HEK293 (cell line): ENCODE data around the gene ZNF541.

ENCODE experiments used
- CTCF ChIA-PET: fragments of 350-600 bp; formaldehyde crosslinking; extraction: SDS; loops from one replicate; lab custom pipeline; 2021; ENCODE audit warnings: antibody characterized with exemption; lab: Yijun Ruan, JAX
- POLR2A ChIA-PET: fragments of 300-600 bp; formaldehyde crosslinking; extraction: SDS; loops from one replicate; lab custom pipeline; 2020; ENCODE audit warnings: antibody characterized with exemption, inconsistent platforms; lab: Yijun Ruan, JAX
- H3K27ac ChIP-seq: fragments of 200-500 bp; sonication (Bioruptor generic); 2 replicates; pipeline ENCODE4 v1.5.1; 2014; ENCODE audit warnings: low read depth, low read length, control low read depth, inconsistent platforms; ENCODE audit errors: extremely low read depth
- H3K36me3 ChIP-seq, 2 experiments: fragments of 200-500 bp in 1 of 2; sonication (Bioruptor generic) in 1 of 2; 1 replicate in 1 of 2; 2 replicates in 1 of 2; pipeline ENCODE4 v1.5.1; 2014 to 2017; ENCODE audit warnings: inconsistent platforms in 2 of 2, low read length in 2 of 2; ENCODE audit not compliant: control insufficient read depth in 2 of 2, insufficient read depth in 1 of 2
- H3K4me1 ChIP-seq: fragments of 200-500 bp; sonication (Bioruptor generic); 2 replicates; pipeline ENCODE4 v1.5.1; 2014; ENCODE audit warnings: mild to moderate bottlenecking, low read length, inconsistent platforms; ENCODE audit not compliant: control insufficient read depth, insufficient read depth
- H3K4me3 ChIP-seq: 2 replicates; pipeline ENCODE4 v1.5.1; 2011; ENCODE audit warnings: low read depth, mild to moderate bottlenecking, control low read depth, low read length, moderate library complexity
- H3K9me3 ChIP-seq: fragments of 200-500 bp; sonication (Bioruptor generic); 2 replicates; pipeline ENCODE4 v1.5.1; 2014; ENCODE audit warnings: low read depth, low read length, inconsistent platforms; ENCODE audit not compliant: control insufficient read depth, insufficient read depth
- BCL6B ChIP-seq: fragments of 450-650 bp; formaldehyde crosslinking; IDR thresholded peaks from 2 replicates; pipeline ENCODE4 v1.5.1; 2017; ENCODE audit warnings: missing biosample characterization, missing genetic modification characterization
- ELK4 ChIP-seq: IDR thresholded peaks from 2 replicates; pipeline ENCODE4 v1.6.1; 2011; ENCODE audit warnings: mild to moderate bottlenecking, low read depth, low read length, borderline replicate concordance
- INSM2 ChIP-seq: fragments of 450-650 bp; formaldehyde crosslinking; IDR thresholded peaks from 2 replicates; pipeline ENCODE4 v1.5.1; 2016; ENCODE audit warnings: missing biosample characterization, missing genetic modification characterization
- KLF10 ChIP-seq: fragments of 450-650 bp; IDR thresholded peaks from 2 replicates; pipeline ENCODE4 v1.5.1; 2018; ENCODE audit warnings: missing biosample characterization, mild to moderate bottlenecking, missing genetic modification characterization
- KLF7 ChIP-seq: fragments of 450-650 bp; formaldehyde crosslinking; IDR thresholded peaks from 2 replicates; pipeline ENCODE4 v1.5.1; 2016; ENCODE audit warnings: missing biosample characterization, missing genetic modification characterization, borderline replicate concordance
- MZF1 ChIP-seq: fragments of 450-650 bp; formaldehyde crosslinking; IDR thresholded peaks from 2 replicates; pipeline ENCODE4 v1.5.1; 2017; ENCODE audit warnings: missing biosample characterization, missing genetic modification characterization, borderline replicate concordance
- SALL2 ChIP-seq: fragments of 450-650 bp; formaldehyde crosslinking; IDR thresholded peaks from 2 replicates; pipeline ENCODE4 v1.5.0; 2017; ENCODE audit warnings: missing biosample characterization, mild to moderate bottlenecking, missing genetic modification characterization, borderline replicate concordance
- SETDB1 ChIP-seq: IDR thresholded peaks from one replicate; pipeline ENCODE4 v1.6.1; 2017; ENCODE audit warnings: mild to moderate bottlenecking, low read length, moderate library complexity, mixed read lengths; ENCODE audit not compliant: insufficient read length
- TRIM28 ChIP-seq: IDR thresholded peaks from 2 replicates; pipeline ENCODE4 v1.6.1; 2011; ENCODE audit warnings: low read length, control low read depth, borderline replicate concordance
- ZBTB20 ChIP-seq: fragments of 450-650 bp; formaldehyde crosslinking; IDR thresholded peaks from 2 replicates; pipeline ENCODE4 v1.5.1; 2016; ENCODE audit warnings: missing biosample characterization, missing genetic modification characterization
- ZBTB21 ChIP-seq: fragments of 450-650 bp; formaldehyde crosslinking; IDR thresholded peaks from 2 replicates; pipeline ENCODE4 v1.5.1; 2017; ENCODE audit warnings: missing biosample characterization, missing genetic modification characterization
- ZNF132 ChIP-seq: fragments of 450-650 bp; formaldehyde crosslinking; IDR thresholded peaks from 2 replicates; pipeline ENCODE4 v1.5.1; 2017; ENCODE audit warnings: missing biosample characterization, missing genetic modification characterization, borderline replicate concordance
- ZNF184 ChIP-seq: fragments of 450-650 bp; IDR thresholded peaks from 2 replicates; pipeline ENCODE4 v1.5.1; 2018; ENCODE audit warnings: missing biosample characterization, mild to moderate bottlenecking, missing genetic modification characterization
- ZNF24 ChIP-seq: fragments of 450-650 bp; formaldehyde crosslinking; IDR thresholded peaks from 2 replicates; pipeline ENCODE4 v1.5.1; 2016; ENCODE audit warnings: missing biosample characterization, missing genetic modification characterization
- ZNF391 ChIP-seq: fragments of 450-650 bp; formaldehyde crosslinking; IDR thresholded peaks from 2 replicates; pipeline ENCODE4 v1.5.1; 2016; ENCODE audit warnings: low read depth, missing biosample characterization, missing genetic modification characterization, borderline replicate concordance
- ZNF433 ChIP-seq: fragments of 450-650 bp; formaldehyde crosslinking; IDR thresholded peaks from 2 replicates; pipeline ENCODE4 v1.5.1; 2016; ENCODE audit warnings: missing biosample characterization, missing genetic modification characterization, low read depth
- ZNF449 ChIP-seq: fragments of 450-650 bp; formaldehyde crosslinking; IDR thresholded peaks from 2 replicates; pipeline ENCODE4 v1.5.1; 2017; ENCODE audit warnings: missing biosample characterization, mild to moderate bottlenecking, missing genetic modification characterization, moderate library complexity
- ZNF530 ChIP-seq: fragments of 450-650 bp; formaldehyde crosslinking; IDR thresholded peaks from 2 replicates; pipeline ENCODE4 v1.5.1; 2016; ENCODE audit warnings: low read depth, missing biosample characterization, missing genetic modification characterization
- ZNF596 ChIP-seq: fragments of 450-650 bp; IDR thresholded peaks from 2 replicates; pipeline ENCODE4 v1.5.0; 2018; ENCODE audit warnings: missing biosample characterization, mild to moderate bottlenecking, missing genetic modification characterization, moderate library complexity
- ZNF645 ChIP-seq: fragments of 450-650 bp; formaldehyde crosslinking; IDR thresholded peaks from 2 replicates; pipeline ENCODE4; 2016; ENCODE audit warnings: missing biosample characterization, missing genetic modification characterization
- ZNF707 ChIP-seq: fragments of 450-650 bp; formaldehyde crosslinking; IDR thresholded peaks from 2 replicates; pipeline ENCODE4 v1.5.1; 2016; ENCODE audit warnings: missing biosample characterization, missing genetic modification characterization
- ZNF792 ChIP-seq: fragments of 450-650 bp; formaldehyde crosslinking; IDR thresholded peaks from 2 replicates; pipeline ENCODE4 v1.5.1; 2016; ENCODE audit warnings: missing biosample characterization, missing genetic modification characterization
- ZXDB ChIP-seq: fragments of 450-650 bp; formaldehyde crosslinking; IDR thresholded peaks from 2 replicates; pipeline ENCODE4 v1.5.1; 2016; ENCODE audit warnings: missing biosample characterization, missing genetic modification characterization

The ZNF541 gene

GRCh38 chr19:47564081-47564480 lies 8.9 kb downstream of the ZNF541 start:
- Histone ChIP-seq H3K4me1 (peaks cover 2% of the 10 kb centered on the region; the same call in 1 of the 2 replicates), H3K4me3 (no peak overlapping the region), H3K27ac (no peak overlapping the region), H3K9me3 (no peaks in the 10 kb centered on the region), H3K36me3 (no peaks in the 10 kb centered on the region)
- ChIA-PET POLR2A (interaction anchor here (0.6 kb wide), 1 partner anchor 16 kb away, joined by 5 read pairs; no protein-coding TSS in a partner anchor), CTCF (interaction anchor here (0.6 kb wide), 1 partner anchor 131 kb away, joined by 3 read pairs; no protein-coding TSS in a partner anchor)
- TF ChIP-seq SETDB1 = no peak
- no peak for TF ChIP-seq ZNF132 (tag by site-specific recombination)

GRCh38 chr19:47561440-47562057 lies 11.4 kb downstream of the ZNF541 start:
- Histone ChIP-seq H3K36me3 (no peaks in the 10 kb centered on the region), H3K4me1 (peaks cover 2% of the 10 kb centered on the region; the same call in 1 of the 2 replicates), H3K4me3 (no peak overlapping the region), H3K27ac (no peak overlapping the region), H3K9me3 (no peaks in the 10 kb centered on the region)
- ChIA-PET CTCF (interaction anchor here (0.5 to 1.9 kb wide), 6 partner anchors 18 to 213 kb away, joined by 3 to 7 read pairs (median 6); partner anchors contain the start of gene DHX34), POLR2A (interaction anchor here (0.5 to 1.0 kb wide), 2 partner anchors 9 to 986 kb away, joined by 3 to 6 read pairs; no protein-coding TSS in a partner anchor)
- TF ChIP-seq KLF7 (tag by site-specific recombination) = no peak
- TF ChIP-seq ZNF24 (tag by site-specific recombination) = no peak
- TF ChIP-seq ZBTB21 (tag by site-specific recombination) = no peak
- no peak for TF ChIP-seq ZNF449 (tag by site-specific recombination)
- no peak for TF ChIP-seq ZBTB20
- no peak for TF ChIP-seq ZNF433 (tag by site-specific recombination)
- no peak for TF ChIP-seq TRIM28
- no peak for TF ChIP-seq ZNF530 (tag by site-specific recombination)
- no peak for TF ChIP-seq BCL6B
- no peak for TF ChIP-seq ZNF792
- TF ChIP-seq MZF1 (tag by site-specific recombination) = no peak
- TF ChIP-seq ZNF391 (tag by site-specific recombination) = no peak
- no peak for TF ChIP-seq ZNF184
- TF ChIP-seq ZNF707 (tag by site-specific recombination) = no peak

- CTCF ChIA-PET = interaction anchor here (0.5 to 1.9 kb wide), 6 partner anchors 18 to 212 kb away, joined by 3 to 7 read pairs (median 6); partner anchors contain the start of gene DHX34
These were observed 11.9 kb downstream of the ZNF541 start for GRCh38 chr19:47560999-47561398.

More at GRCh38 chr19:47560999-47561398, 11.9 kb downstream of the ZNF541 start:
- H3K4me1 ChIP-seq = peaks cover 2% of the 10 kb centered on the region; the same call in 1 of the 2 replicates
- no peak for TF ChIP-seq INSM2
- TF ChIP-seq SALL2 (tag by site-specific recombination) = no peak
- TF ChIP-seq ZXDB (tag by site-specific recombination) = no peak
- no peak for TF ChIP-seq KLF10 (tag by site-specific recombination)
- TF ChIP-seq ZNF645 (tag by site-specific recombination) = no peak
- no peak for TF ChIP-seq ELK4
- no peak for TF ChIP-seq ZBTB21 (tag by site-specific recombination)
- no peak for TF ChIP-seq ZNF596 (tag by site-specific recombination)
- no peaks in the 10 kb centered on the region for H3K36me3 ChIP-seq
- H3K9me3 ChIP-seq = no peaks in the 10 kb centered on the region
- H3K4me3 ChIP-seq = no peak overlapping the region
- POLR2A ChIA-PET = interaction anchor here (0.6 to 1.0 kb wide), 3 partner anchors 10 to 448 kb away, joined by 3 to 6 read pairs (median 3); partner anchors contain the start of gene ZC3H4
- no peak overlapping the region for H3K27ac ChIP-seq
